ENCODE measurements around the gene RAD51B.

- TF ChIP-seq, protein P1, sequence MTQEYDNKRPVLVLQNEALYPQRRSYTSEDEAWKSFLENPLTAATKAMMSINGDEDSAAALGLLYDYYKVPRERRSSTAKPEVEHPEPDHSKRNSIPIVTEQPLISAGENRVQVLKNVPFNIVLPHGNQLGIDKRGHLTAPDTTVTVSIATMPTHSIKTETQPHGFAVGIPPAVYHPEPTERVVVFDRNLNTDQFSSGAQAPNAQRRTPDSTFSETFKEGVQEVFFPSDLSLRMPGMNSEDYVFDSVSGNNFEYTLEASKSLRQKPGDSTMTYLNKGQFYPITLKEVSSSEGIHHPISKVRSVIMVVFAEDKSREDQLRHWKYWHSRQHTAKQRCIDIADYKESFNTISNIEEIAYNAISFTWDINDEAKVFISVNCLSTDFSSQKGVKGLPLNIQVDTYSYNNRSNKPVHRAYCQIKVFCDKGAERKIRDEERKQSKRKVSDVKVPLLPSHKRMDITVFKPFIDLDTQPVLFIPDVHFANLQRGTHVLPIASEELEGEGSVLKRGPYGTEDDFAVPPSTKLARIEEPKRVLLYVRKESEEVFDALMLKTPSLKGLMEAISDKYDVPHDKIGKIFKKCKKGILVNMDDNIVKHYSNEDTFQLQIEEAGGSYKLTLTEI (CRISPR knock-in tag; conservative IDR thresholded peaks at IDR 0.05), result no peak
- TF ChIP-seq, protein P2, sequence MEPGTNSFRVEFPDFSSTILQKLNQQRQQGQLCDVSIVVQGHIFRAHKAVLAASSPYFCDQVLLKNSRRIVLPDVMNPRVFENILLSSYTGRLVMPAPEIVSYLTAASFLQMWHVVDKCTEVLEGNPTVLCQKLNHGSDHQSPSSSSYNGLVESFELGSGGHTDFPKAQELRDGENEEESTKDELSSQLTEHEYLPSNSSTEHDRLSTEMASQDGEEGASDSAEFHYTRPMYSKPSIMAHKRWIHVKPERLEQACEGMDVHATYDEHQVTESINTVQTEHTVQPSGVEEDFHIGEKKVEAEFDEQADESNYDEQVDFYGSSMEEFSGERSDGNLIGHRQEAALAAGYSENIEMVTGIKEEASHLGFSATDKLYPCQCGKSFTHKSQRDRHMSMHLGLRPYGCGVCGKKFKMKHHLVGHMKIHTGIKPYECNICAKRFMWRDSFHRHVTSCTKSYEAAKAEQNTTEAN (CRISPR knock-in tag; conservative IDR thresholded peaks at IDR 0.05), result no peak
- no peak for TF ChIP-seq ZNF703 (CRISPR knock-in tag; IDR thresholded peaks at IDR 0.05; ENCODE audit: borderline replicate concordance)
- TF ChIP-seq RFX5 (IDR thresholded peaks at IDR 0.05; ENCODE audit: low read depth, low read length), result no peak
- TF ChIP-seq, protein P3, sequence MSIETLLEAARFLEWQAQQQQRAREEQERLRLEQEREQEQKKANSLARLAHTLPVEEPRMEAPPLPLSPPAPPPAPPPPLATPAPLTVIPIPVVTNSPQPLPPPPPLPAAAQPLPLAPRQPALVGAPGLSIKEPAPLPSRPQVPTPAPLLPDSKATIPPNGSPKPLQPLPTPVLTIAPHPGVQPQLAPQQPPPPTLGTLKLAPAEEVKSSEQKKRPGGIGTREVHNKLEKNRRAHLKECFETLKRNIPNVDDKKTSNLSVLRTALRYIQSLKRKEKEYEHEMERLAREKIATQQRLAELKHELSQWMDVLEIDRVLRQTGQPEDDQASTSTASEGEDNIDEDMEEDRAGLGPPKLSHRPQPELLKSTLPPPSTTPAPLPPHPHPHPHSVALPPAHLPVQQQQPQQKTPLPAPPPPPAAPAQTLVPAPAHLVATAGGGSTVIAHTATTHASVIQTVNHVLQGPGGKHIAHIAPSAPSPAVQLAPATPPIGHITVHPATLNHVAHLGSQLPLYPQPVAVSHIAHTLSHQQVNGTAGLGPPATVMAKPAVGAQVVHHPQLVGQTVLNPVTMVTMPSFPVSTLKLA (IDR thresholded peaks at IDR 0.05), result no peak
- TF ChIP-seq SAFB2 (CRISPR knock-in tag; IDR thresholded peaks at IDR 0.05; ENCODE audit: borderline replicate concordance, low read depth), result no peak
- TF ChIP-seq HMG20B (CRISPR knock-in tag; conservative IDR thresholded peaks at IDR 0.05), result no peak
- TF ChIP-seq, protein P4, sequence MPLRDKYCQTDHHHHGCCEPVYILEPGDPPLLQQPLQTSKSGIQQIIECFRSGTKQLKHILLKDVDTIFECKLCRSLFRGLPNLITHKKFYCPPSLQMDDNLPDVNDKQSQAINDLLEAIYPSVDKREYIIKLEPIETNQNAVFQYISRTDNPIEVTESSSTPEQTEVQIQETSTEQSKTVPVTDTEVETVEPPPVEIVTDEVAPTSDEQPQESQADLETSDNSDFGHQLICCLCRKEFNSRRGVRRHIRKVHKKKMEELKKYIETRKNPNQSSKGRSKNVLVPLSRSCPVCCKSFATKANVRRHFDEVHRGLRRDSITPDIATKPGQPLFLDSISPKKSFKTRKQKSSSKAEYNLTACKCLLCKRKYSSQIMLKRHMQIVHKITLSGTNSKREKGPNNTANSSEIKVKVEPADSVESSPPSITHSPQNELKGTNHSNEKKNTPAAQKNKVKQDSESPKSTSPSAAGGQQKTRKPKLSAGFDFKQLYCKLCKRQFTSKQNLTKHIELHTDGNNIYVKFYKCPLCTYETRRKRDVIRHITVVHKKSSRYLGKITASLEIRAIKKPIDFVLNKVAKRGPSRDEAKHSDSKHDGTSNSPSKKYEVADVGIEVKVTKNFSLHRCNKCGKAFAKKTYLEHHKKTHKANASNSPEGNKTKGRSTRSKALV (CRISPR knock-in tag; IDR thresholded peaks at IDR 0.05), result no peak
- TF ChIP-seq, protein P5, sequence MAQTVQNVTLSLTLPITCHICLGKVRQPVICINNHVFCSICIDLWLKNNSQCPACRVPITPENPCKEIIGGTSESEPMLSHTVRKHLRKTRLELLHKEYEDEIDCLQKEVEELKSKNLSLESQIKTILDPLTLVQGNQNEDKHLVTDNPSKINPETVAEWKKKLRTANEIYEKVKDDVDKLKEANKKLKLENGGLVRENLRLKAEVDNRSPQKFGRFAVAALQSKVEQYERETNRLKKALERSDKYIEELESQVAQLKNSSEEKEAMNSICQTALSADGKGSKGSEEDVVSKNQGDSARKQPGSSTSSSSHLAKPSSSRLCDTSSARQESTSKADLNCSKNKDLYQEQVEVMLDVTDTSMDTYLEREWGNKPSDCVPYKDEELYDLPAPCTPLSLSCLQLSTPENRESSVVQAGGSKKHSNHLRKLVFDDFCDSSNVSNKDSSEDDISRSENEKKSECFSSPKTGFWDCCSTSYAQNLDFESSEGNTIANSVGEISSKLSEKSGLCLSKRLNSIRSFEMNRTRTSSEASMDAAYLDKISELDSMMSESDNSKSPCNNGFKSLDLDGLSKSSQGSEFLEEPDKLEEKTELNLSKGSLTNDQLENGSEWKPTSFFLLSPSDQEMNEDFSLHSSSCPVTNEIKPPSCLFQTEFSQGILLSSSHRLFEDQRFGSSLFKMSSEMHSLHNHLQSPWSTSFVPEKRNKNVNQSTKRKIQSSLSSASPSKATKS (CRISPR knock-in tag; IDR thresholded peaks at IDR 0.05), result no peak
Measured at GRCh38 chr14:67859169-67859749, 39.7 kb downstream of the RAD51B start.

All from HepG2 (cell line).